OCI-LY7 (cell line): ENCODE data around the gene SPRYD3. TPM values are rescaled to one million over a fixed set of nuclear protein-coding genes. Genes with fewer than 3 reads are reported as not detected.

ENCODE experiments used
- BruUV-seq: library from RNA; stranded (reverse); fragments of 400-500 nt; replicated peaks from 2 replicates; lab custom pipeline; 2021; lab: Mats Ljungman, UMichigan
- CTCF ChIA-PET: fragments of 300-600 bp; sonication (Branson Sonifier 250); formaldehyde crosslinking; loops from one replicate; lab custom pipeline; 2022; ENCODE audit warnings: antibody characterized with exemption; ENCODE audit not compliant: unreplicated experiment; lab: Charles Lee
- POLR2A ChIA-PET: fragments of 300-600 bp; sonication (Branson Sonifier 250); formaldehyde crosslinking; loops from one replicate; lab custom pipeline; 2022; ENCODE audit warnings: antibody characterized with exemption; lab: Charles Lee
- DNase-seq: peaks from one replicate; pipeline ENCODE4 v3.0.0-alpha.2; 2015; ENCODE audit warnings: low spot score
- H2AFZ ChIP-seq: fragments of 200-600 bp; sonication (generic), shearing (Covaris generic); 2 replicates; pipeline ENCODE4 v1.6.1; 2014; ENCODE audit warnings: mild to moderate bottlenecking, antibody characterized with exemption, low read length, moderate library complexity
- H3K27ac ChIP-seq: fragments of 200-600 bp; sonication (generic); 2 replicates; pipeline ENCODE4 v1.5.1; 2014; ENCODE audit warnings: mixed run types, low read depth, mild to moderate bottlenecking, moderate library complexity, low read length, inconsistent platforms; ENCODE audit not compliant: poor library complexity, severe bottlenecking
- H3K36me3 ChIP-seq: fragments of 200-600 bp; sonication (generic); 2 replicates; pipeline ENCODE4 v1.6.1; 2014; ENCODE audit warnings: mild to moderate bottlenecking, antibody characterized with exemption, low read length, moderate library complexity, mixed read lengths; ENCODE audit not compliant: insufficient read depth
- H3K4me1 ChIP-seq: fragments of 200-600 bp; sonication (generic); 2 replicates; pipeline ENCODE4 v1.5.1; 2014; ENCODE audit warnings: mild to moderate bottlenecking, low read length; ENCODE audit not compliant: insufficient read depth, poor library complexity, severe bottlenecking
- H3K4me2 ChIP-seq: fragments of 200-600 bp; sonication (generic); 2 replicates; pipeline ENCODE4 v1.6.1; 2014; ENCODE audit warnings: mild to moderate bottlenecking, low read length
- H3K4me3 ChIP-seq: fragments of 200-600 bp; sonication (generic); 2 replicates; pipeline ENCODE4 v1.5.1; 2014; ENCODE audit warnings: mild to moderate bottlenecking, low read depth, low read length; ENCODE audit not compliant: poor library complexity, severe bottlenecking
- H3K79me2 ChIP-seq: fragments of 200-600 bp; sonication (generic); 2 replicates; pipeline ENCODE4 v1.6.1; 2016; ENCODE audit warnings: low read depth, mild to moderate bottlenecking, low read length, moderate library complexity, mixed read lengths; ENCODE audit not compliant: insufficient read depth
- H3K9me2 ChIP-seq: fragments of 200-600 bp; sonication (generic); 2 replicates; pipeline ENCODE4 v1.6.1; 2016; ENCODE audit warnings: mild to moderate bottlenecking, low read length, mixed read lengths; ENCODE audit not compliant: insufficient read depth
- H3K9me3 ChIP-seq: fragments of 200-600 bp; sonication (generic); 2 replicates; pipeline ENCODE4 v1.6.1; 2014; ENCODE audit warnings: mild to moderate bottlenecking, mixed run types, low read length, mixed read lengths
- H4K20me1 ChIP-seq: fragments of 200-600 bp; sonication (generic); 2 replicates; pipeline ENCODE4 v1.6.1; 2014; ENCODE audit warnings: mild to moderate bottlenecking, antibody characterized with exemption, low read length, moderate library complexity, mixed read lengths; ENCODE audit not compliant: insufficient read depth
- EZH2phosphoT487 ChIP-seq: fragments of 200-600 bp; sonication (generic); IDR thresholded peaks from 2 replicates; pipeline ENCODE4 v1.6.1; 2018; ENCODE audit warnings: low read depth, borderline replicate concordance, mild to moderate bottlenecking, mixed run types, antibody characterized with exemption, low read length, moderate library complexity, mixed read lengths
- intact Hi-C: fragments of 100-400 bp; cut with micrococcal nuclease; formaldehyde crosslinking; loops from one replicate; pipeline ENCODE4 v1.10.0; 2022; ENCODE audit not compliant: unreplicated experiment
- total RNA-seq, 2 experiments: library from RNA; depleted of rRNA in 1 of 2; stranded (reverse); fragments of >200 nt in 1 of 2; shearing (Covaris generic) in 1 of 2; gene quantifications; 2 replicates each; pipeline ENCODE4 v1.2.3, GENCODE V29; 2014 to 2022
- TF ChIP-seq, protein P1 (sequence below): fragments of 200-600 bp; sonication (generic); conservative IDR thresholded peaks from 2 replicates; pipeline ENCODE4 v1.5.1; 2014; ENCODE audit warnings: mild to moderate bottlenecking, antibody characterized with exemption, low read length, moderate library complexity, mixed read lengths

Gene SPRYD3
- total RNA-seq, 2 experiments from 2014 or later, result 7.3 to 20.5 TPM

- DNase-seq, result no peak
- intact Hi-C loops, result no loop called here
- Histone ChIP-seq H3K4me2 (no peak overlapping the region), H4K20me1 (no peaks in the 10 kb centered on the region), H3K27ac (no peak overlapping the region), H3K9me2 (no peaks in the 10 kb centered on the region), H2AFZ (no peak overlapping the region), H3K9me3 (no peaks in the 10 kb centered on the region), H3K4me1 (peaks cover 26% of the 10 kb centered on the region), H3K79me2 (no peaks in the 10 kb centered on the region), H3K4me3 (no peak overlapping the region), H3K36me3 (no peaks in the 10 kb centered on the region)
- ChIA-PET POLR2A (interaction anchor here (0.6 to 0.7 kb wide), 2 partner anchors 21 to 195 kb away, joined by 3 read pairs; no protein-coding TSS in a partner anchor), CTCF (no interaction called here)
- no peak for TF ChIP-seq EZH2phosphoT487
- TF ChIP-seq, protein P1, sequence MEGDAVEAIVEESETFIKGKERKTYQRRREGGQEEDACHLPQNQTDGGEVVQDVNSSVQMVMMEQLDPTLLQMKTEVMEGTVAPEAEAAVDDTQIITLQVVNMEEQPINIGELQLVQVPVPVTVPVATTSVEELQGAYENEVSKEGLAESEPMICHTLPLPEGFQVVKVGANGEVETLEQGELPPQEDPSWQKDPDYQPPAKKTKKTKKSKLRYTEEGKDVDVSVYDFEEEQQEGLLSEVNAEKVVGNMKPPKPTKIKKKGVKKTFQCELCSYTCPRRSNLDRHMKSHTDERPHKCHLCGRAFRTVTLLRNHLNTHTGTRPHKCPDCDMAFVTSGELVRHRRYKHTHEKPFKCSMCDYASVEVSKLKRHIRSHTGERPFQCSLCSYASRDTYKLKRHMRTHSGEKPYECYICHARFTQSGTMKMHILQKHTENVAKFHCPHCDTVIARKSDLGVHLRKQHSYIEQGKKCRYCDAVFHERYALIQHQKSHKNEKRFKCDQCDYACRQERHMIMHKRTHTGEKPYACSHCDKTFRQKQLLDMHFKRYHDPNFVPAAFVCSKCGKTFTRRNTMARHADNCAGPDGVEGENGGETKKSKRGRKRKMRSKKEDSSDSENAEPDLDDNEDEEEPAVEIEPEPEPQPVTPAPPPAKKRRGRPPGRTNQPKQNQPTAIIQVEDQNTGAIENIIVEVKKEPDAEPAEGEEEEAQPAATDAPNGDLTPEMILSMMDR, result no peak
- BruUV-seq, result no TSS peak
These were observed 27.9 kb upstream of the SPRYD3 start for GRCh38 chr12:53107122-53107521.

- Histone ChIP-seq H2AFZ (no peak overlapping the region), H3K4me2 (no peak overlapping the region), H4K20me1 (no peaks in the 10 kb centered on the region), H3K36me3 (no peaks in the 10 kb centered on the region), H3K27ac (no peak overlapping the region), H3K79me2 (no peaks in the 10 kb centered on the region), H3K9me2 (no peaks in the 10 kb centered on the region), H3K4me3 (no peak overlapping the region), H3K4me1 (peaks cover 29% of the 10 kb centered on the region), H3K9me3 (no peaks in the 10 kb centered on the region)
- BruUV-seq, result no TSS peak
- no peak for DNase-seq
- intact Hi-C loops, result no loop called here
- ChIA-PET POLR2A (no interaction called here), CTCF (interaction anchor here (0.6 kb wide), 1 partner anchor 39 kb away, joined by 3 read pairs; no protein-coding TSS in a partner anchor)
- TF ChIP-seq, protein P1, result no peak
- no peak for TF ChIP-seq EZH2phosphoT487
These were observed 26.7 kb upstream of the SPRYD3 start for GRCh38 chr12:53105712-53106439.

DNA sequence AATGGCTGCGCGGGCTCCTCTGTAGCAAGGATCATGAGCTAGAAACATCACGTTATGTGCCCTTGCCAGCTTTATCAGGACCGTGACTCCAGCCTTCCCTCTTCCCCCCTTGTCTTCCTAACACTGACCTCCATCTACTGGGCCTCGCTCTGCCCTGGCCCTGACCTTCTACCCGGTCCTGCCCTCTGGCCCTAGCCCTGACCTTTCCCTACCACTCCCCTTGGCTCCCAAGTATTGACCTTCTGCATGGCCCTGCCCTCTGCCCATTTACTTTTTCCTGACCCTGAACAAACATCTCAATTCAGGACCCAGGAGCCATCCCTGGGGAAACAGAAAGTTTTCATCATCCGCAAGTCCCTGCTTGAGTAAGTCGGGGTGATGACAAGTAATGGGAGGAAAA, 26.1 kb upstream of the SPRYD3 start:
- no peak overlapping the region for H2AFZ ChIP-seq
- no peak overlapping the region for H3K4me2 ChIP-seq
- no peaks in the 10 kb centered on the region for H3K79me2 ChIP-seq
- no peak for TF ChIP-seq EZH2phosphoT487
- TF ChIP-seq, protein P1, result no peak
- POLR2A ChIA-PET, result no interaction called here
- BruUV-seq, result no TSS peak
- intact Hi-C loops, result no loop called here
- no peak for DNase-seq
- no peak overlapping the region for H3K4me3 ChIP-seq
- H3K9me2 ChIP-seq, result no peaks in the 10 kb centered on the region
- no peaks in the 10 kb centered on the region for H3K9me3 ChIP-seq
- no peaks in the 10 kb centered on the region for H4K20me1 ChIP-seq
- peaks cover 29% of the 10 kb centered on the region for H3K4me1 ChIP-seq
- H3K27ac ChIP-seq, result no peak overlapping the region
- H3K36me3 ChIP-seq, result no peaks in the 10 kb centered on the region
- CTCF ChIA-PET, result interaction anchor here (0.6 kb wide), 1 partner anchor 39 kb away, joined by 3 read pairs; no protein-coding TSS in a partner anchor
